ENCODE measurements around the gene JAZF1. TPM values are rescaled to one million over a fixed set of nuclear protein-coding genes. Genes with fewer than 3 reads are reported as not detected.

JAZF1 gene
- total and polyA plus RNA-seq, 2 experiments from 2014 or later, result 9.5 to 12.1 TPM

GRCh38 chr7:28155019-28155660 is 25.5 kb downstream of the JAZF1 start:
- Histone ChIP-seq H3K27ac (no peak overlapping the region), H3K4me2 (no peak overlapping the region)
- WGBS (ENCODE audit: low lambda C conversion rate, missing lambda C conversion rate), result 66% methylated on average over 3 of the region's 3 CpGs

GRCh38 chr7:28152594-28152993 is 28.0 kb downstream of the JAZF1 start:
- Histone ChIP-seq H3K27me3 (no peaks in the 10 kb centered on the region), H4K20me1 (ENCODE audit: insufficient read depth, poor library complexity, severe bottlenecking) (no peaks in the 10 kb centered on the region), H3K4me2 (no peak overlapping the region)

More at GRCh38 chr7:28155019-28155660, 25.5 kb downstream of the JAZF1 start:
- TF ChIP-seq EZH2 (IDR thresholded peaks at IDR 0.05; ENCODE audit: borderline replicate concordance) (no peak), CTCF (IDR thresholded peaks at IDR 0.05; ENCODE audit: poor library complexity) (no peak), EZH2phosphoT487 (IDR thresholded peaks at IDR 0.05; ENCODE audit: low read depth, severe bottlenecking, unreplicated experiment) (no peak)
- no peaks in the 10 kb centered on the region for H3K27me3 ChIP-seq
- H4K20me1 ChIP-seq (ENCODE audit: insufficient read depth, poor library complexity, severe bottlenecking), result no peaks in the 10 kb centered on the region
- no peaks in the 10 kb centered on the region for H3K4me1 ChIP-seq (ENCODE audit: insufficient read depth)
- H3K79me2 ChIP-seq, result peaks cover 19% of the 10 kb centered on the region
- no peaks in the 10 kb centered on the region for H3K9me2 ChIP-seq (replicated peaks; ENCODE audit: insufficient read depth)
- H2AFZ ChIP-seq, result no peak overlapping the region
- no peak for DNase-seq (ENCODE audit: low spot score)
- H3K36me3 ChIP-seq (replicated peaks; ENCODE audit: insufficient read depth, low read depth), result no peaks in the 10 kb centered on the region
- H3K4me3 ChIP-seq, result no peak overlapping the region
- H3K9me3 ChIP-seq (ENCODE audit: low read depth), result no peaks in the 10 kb centered on the region

GRCh38 chr7:28151965-28152364 is 28.6 kb downstream of the JAZF1 start:
- no peak overlapping the region for H3K4me2 ChIP-seq

More at GRCh38 chr7:28152594-28152993, 28.0 kb downstream of the JAZF1 start:
- 73% methylated on average over 4 of the region's 4 CpGs for WGBS (ENCODE audit: low lambda C conversion rate, missing lambda C conversion rate)
- H3K36me3 ChIP-seq (replicated peaks; ENCODE audit: insufficient read depth, low read depth), result no peaks in the 10 kb centered on the region
- no peak for DNase-seq (ENCODE audit: low spot score)
- H3K79me2 ChIP-seq, result peaks cover 19% of the 10 kb centered on the region
- H3K4me3 ChIP-seq, result no peak overlapping the region
- no peaks in the 10 kb centered on the region for H3K9me2 ChIP-seq (replicated peaks; ENCODE audit: insufficient read depth)
- TF ChIP-seq EZH2phosphoT487 (IDR thresholded peaks at IDR 0.05; ENCODE audit: low read depth, severe bottlenecking, unreplicated experiment) (no peak), CTCF (IDR thresholded peaks at IDR 0.05; ENCODE audit: poor library complexity) (no peak)
- H3K27ac ChIP-seq, result no peak overlapping the region
- no peaks in the 10 kb centered on the region for H3K4me1 ChIP-seq (ENCODE audit: insufficient read depth)
- H2AFZ ChIP-seq, result no peak overlapping the region
- H3K9me3 ChIP-seq (ENCODE audit: low read depth), result no peaks in the 10 kb centered on the region

More at GRCh38 chr7:28151965-28152364, 28.6 kb downstream of the JAZF1 start:
- H3K9me2 ChIP-seq (replicated peaks; ENCODE audit: insufficient read depth), result no peaks in the 10 kb centered on the region
- DNase-seq (ENCODE audit: low spot score), result no peak
- no peaks in the 10 kb centered on the region for H4K20me1 ChIP-seq (ENCODE audit: insufficient read depth, poor library complexity, severe bottlenecking)
- no peaks in the 10 kb centered on the region for H3K27me3 ChIP-seq
- peaks cover 19% of the 10 kb centered on the region for H3K79me2 ChIP-seq
- no peaks in the 10 kb centered on the region for H3K36me3 ChIP-seq (replicated peaks; ENCODE audit: insufficient read depth, low read depth)
- no peak overlapping the region for H3K4me3 ChIP-seq
- WGBS (ENCODE audit: low lambda C conversion rate, missing lambda C conversion rate), result over 99% methylated on average over 4 of the region's 4 CpGs
- no peaks in the 10 kb centered on the region for H3K4me1 ChIP-seq (ENCODE audit: insufficient read depth)
- TF ChIP-seq EZH2phosphoT487 (IDR thresholded peaks at IDR 0.05; ENCODE audit: low read depth, severe bottlenecking, unreplicated experiment) (no peak), EZH2 (IDR thresholded peaks at IDR 0.05; ENCODE audit: borderline replicate concordance) (no peak), CTCF (IDR thresholded peaks at IDR 0.05; ENCODE audit: poor library complexity) (no peak)
- no peaks in the 10 kb centered on the region for H3K9me3 ChIP-seq (ENCODE audit: low read depth)
- no peak overlapping the region for H2AFZ ChIP-seq
- no peak overlapping the region for H3K27ac ChIP-seq

All from hepatocyte (in vitro differentiated cells).